ENCODE results near the gene AURKB.

DNA sequence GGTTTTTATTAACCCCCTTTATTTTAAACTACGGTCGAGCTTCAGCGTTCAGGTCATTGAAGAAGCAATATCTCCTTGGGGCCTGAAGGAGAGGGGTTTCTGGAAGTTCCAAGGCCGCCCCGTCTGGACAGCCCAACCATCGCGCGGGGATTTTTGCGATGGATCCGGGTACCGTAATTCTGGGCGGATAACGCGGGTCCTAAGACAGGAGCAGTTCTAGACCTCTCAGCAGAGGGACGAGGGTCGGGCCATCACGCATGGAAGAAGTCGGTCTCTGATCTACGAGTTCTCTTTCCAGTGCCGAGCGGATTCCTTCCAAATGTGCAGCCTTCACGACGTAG lies 24.0 kb downstream of the AURKB start:
- TF ChIP-seq, protein P1, sequence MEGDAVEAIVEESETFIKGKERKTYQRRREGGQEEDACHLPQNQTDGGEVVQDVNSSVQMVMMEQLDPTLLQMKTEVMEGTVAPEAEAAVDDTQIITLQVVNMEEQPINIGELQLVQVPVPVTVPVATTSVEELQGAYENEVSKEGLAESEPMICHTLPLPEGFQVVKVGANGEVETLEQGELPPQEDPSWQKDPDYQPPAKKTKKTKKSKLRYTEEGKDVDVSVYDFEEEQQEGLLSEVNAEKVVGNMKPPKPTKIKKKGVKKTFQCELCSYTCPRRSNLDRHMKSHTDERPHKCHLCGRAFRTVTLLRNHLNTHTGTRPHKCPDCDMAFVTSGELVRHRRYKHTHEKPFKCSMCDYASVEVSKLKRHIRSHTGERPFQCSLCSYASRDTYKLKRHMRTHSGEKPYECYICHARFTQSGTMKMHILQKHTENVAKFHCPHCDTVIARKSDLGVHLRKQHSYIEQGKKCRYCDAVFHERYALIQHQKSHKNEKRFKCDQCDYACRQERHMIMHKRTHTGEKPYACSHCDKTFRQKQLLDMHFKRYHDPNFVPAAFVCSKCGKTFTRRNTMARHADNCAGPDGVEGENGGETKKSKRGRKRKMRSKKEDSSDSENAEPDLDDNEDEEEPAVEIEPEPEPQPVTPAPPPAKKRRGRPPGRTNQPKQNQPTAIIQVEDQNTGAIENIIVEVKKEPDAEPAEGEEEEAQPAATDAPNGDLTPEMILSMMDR (IDR thresholded peaks at IDR 0.05): no peak
- no peak for TF ChIP-seq EP300 (IDR thresholded peaks at IDR 0.05)
- no peak for TF ChIP-seq POLR2A (IDR thresholded peaks at IDR 0.05)
